Measurements from ENCODE around the gene GATA6. TPM values are rescaled to one million over a fixed set of nuclear protein-coding genes. Genes with fewer than 3 reads are reported as not detected.
A peak's percentile ranks its signal among the peaks of the same experiment; 100 is the strongest.

GATA6 gene
- total RNA-seq, 1 donor from 2014 or later: not detected

GRCh38 chr18:22170421-22171257, 1.2 kb downstream of the GATA6 start:
- H3K27me3 Mint-ChIP-seq: peaks cover 80% of the 10 kb centered on the region
- H3K36me3 Mint-ChIP-seq (ENCODE audit: low read depth): peaks cover 9% of the 10 kb centered on the region

GRCh38 chr18:22171258-22172119, 2.1 kb downstream of the GATA6 start:
- peaks cover 79% of the 10 kb centered on the region for H3K27me3 Mint-ChIP-seq
- intact Hi-C loops (cut with micrococcal nuclease): no loop called here
- DNase-seq: no peak
- H3K9me3 Mint-ChIP-seq: no peaks in the 10 kb centered on the region
- H3K36me3 Mint-ChIP-seq (ENCODE audit: low read depth): peaks cover 9% of the 10 kb centered on the region
- H3K4me1 Mint-ChIP-seq: peaks cover 17% of the 10 kb centered on the region
- H3K27ac Mint-ChIP-seq: no peak overlapping the region
- no peak overlapping the region for H3K4me3 Mint-ChIP-seq

More at GRCh38 chr18:22170421-22171257, 1.2 kb downstream of the GATA6 start:
- Mint-ChIP-seq H3K9me3 (no peaks in the 10 kb centered on the region), H3K4me3 (peak overlapping the region; percentile 88), H3K4me1 (peaks cover 17% of the 10 kb centered on the region), H3K27ac (peak overlapping the region; percentile 77)
- intact Hi-C loops (cut with micrococcal nuclease): no loop called here
- DNase-seq: peak; percentile 62

- Mint-ChIP-seq H3K4me3 (no peak overlapping the region), H3K36me3 (ENCODE audit: low read depth) (peaks cover 9% of the 10 kb centered on the region), H3K4me1 (peaks cover 17% of the 10 kb centered on the region), H3K27me3 (peaks cover 74% of the 10 kb centered on the region), H3K9me3 (no peaks in the 10 kb centered on the region), H3K27ac (no peak overlapping the region)
- intact Hi-C loops (cut with micrococcal nuclease): no loop called here
- DNase-seq: no peak
These were observed 2.8 kb downstream of the GATA6 start for GRCh38 chr18:22172120-22172582.

GRCh38 chr18:22172594-22173049, 3.2 kb downstream of the GATA6 start:
- Mint-ChIP-seq H3K9me3 (no peaks in the 10 kb centered on the region), H3K36me3 (ENCODE audit: low read depth) (peaks cover 11% of the 10 kb centered on the region), H3K4me3 (no peak overlapping the region), H3K27me3 (peaks cover 75% of the 10 kb centered on the region), H3K4me1 (peaks cover 17% of the 10 kb centered on the region), H3K27ac (no peak overlapping the region)
- DNase-seq: no peak
- intact Hi-C loops (cut with micrococcal nuclease): no loop called here

GRCh38 chr18:22173221-22173927, 4.0 kb downstream of the GATA6 start:
- H3K27me3 Mint-ChIP-seq: peaks cover 73% of the 10 kb centered on the region
- no peak overlapping the region for H3K27ac Mint-ChIP-seq
- H3K4me3 Mint-ChIP-seq: no peak overlapping the region
- peaks cover 9% of the 10 kb centered on the region for H3K36me3 Mint-ChIP-seq (ENCODE audit: low read depth)
- intact Hi-C loops (cut with micrococcal nuclease): no loop called here
- peaks cover 15% of the 10 kb centered on the region for H3K4me1 Mint-ChIP-seq
- DNase-seq: no peak
- H3K9me3 Mint-ChIP-seq: no peaks in the 10 kb centered on the region

- peaks cover 6% of the 10 kb centered on the region for H3K36me3 Mint-ChIP-seq (ENCODE audit: low read depth)
- H3K4me1 Mint-ChIP-seq: peaks cover 11% of the 10 kb centered on the region
- intact Hi-C loops (cut with micrococcal nuclease): no loop called here
- H3K27me3 Mint-ChIP-seq: peaks cover 69% of the 10 kb centered on the region
- no peaks in the 10 kb centered on the region for H3K9me3 Mint-ChIP-seq
- no peak for DNase-seq
- no peak overlapping the region for H3K4me3 Mint-ChIP-seq
- H3K27ac Mint-ChIP-seq: no peak overlapping the region
These were observed 4.5 kb downstream of the GATA6 start for GRCh38 chr18:22173928-22174301.

- Mint-ChIP-seq H3K36me3 (ENCODE audit: low read depth) (peaks cover 5% of the 10 kb centered on the region), H3K4me1 (peaks cover 8% of the 10 kb centered on the region), H3K4me3 (no peak overlapping the region), H3K9me3 (no peaks in the 10 kb centered on the region), H3K27me3 (peaks cover 70% of the 10 kb centered on the region), H3K27ac (no peak overlapping the region)
- intact Hi-C loops (cut with micrococcal nuclease): no loop called here
- DNase-seq: no peak
These were observed 5.2 kb downstream of the GATA6 start for GRCh38 chr18:22174341-22175145.

GRCh38 chr18:22175346-22175745, 6.0 kb downstream of the GATA6 start:
- Mint-ChIP-seq H3K4me1 (peaks cover 4% of the 10 kb centered on the region), H3K9me3 (no peaks in the 10 kb centered on the region), H3K36me3 (ENCODE audit: low read depth) (peaks cover 2% of the 10 kb centered on the region), H3K27ac (no peak overlapping the region), H3K4me3 (no peak overlapping the region), H3K27me3 (peaks cover 67% of the 10 kb centered on the region)
- intact Hi-C loops (cut with micrococcal nuclease): no loop called here
- no peak for DNase-seq

GRCh38 chr18:22176420-22177326, 7.3 kb downstream of the GATA6 start:
- H3K36me3 Mint-ChIP-seq (ENCODE audit: low read depth): peaks cover 1% of the 10 kb centered on the region
- peaks cover 62% of the 10 kb centered on the region for H3K27me3 Mint-ChIP-seq
- no peak overlapping the region for H3K4me3 Mint-ChIP-seq
- no peak for DNase-seq
- H3K9me3 Mint-ChIP-seq: no peaks in the 10 kb centered on the region
- intact Hi-C loops (cut with micrococcal nuclease): no loop called here
- no peak overlapping the region for H3K27ac Mint-ChIP-seq
- H3K4me1 Mint-ChIP-seq: no peaks in the 10 kb centered on the region

GRCh38 chr18:22177327-22177871, 8.0 kb downstream of the GATA6 start:
- intact Hi-C loops (cut with micrococcal nuclease): no loop called here
- Mint-ChIP-seq H3K27ac (no peak overlapping the region), H3K36me3 (ENCODE audit: low read depth) (peaks cover 1% of the 10 kb centered on the region), H3K9me3 (no peaks in the 10 kb centered on the region), H3K4me1 (no peaks in the 10 kb centered on the region), H3K27me3 (peaks cover 60% of the 10 kb centered on the region), H3K4me3 (no peak overlapping the region)
- DNase-seq: no peak

- DNase-seq: no peak
- Mint-ChIP-seq H3K4me3 (no peak overlapping the region), H3K9me3 (no peaks in the 10 kb centered on the region), H3K27me3 (peaks cover 42% of the 10 kb centered on the region), H3K27ac (no peak overlapping the region), H3K36me3 (ENCODE audit: low read depth) (peaks cover 1% of the 10 kb centered on the region), H3K4me1 (no peaks in the 10 kb centered on the region)
- intact Hi-C loops (cut with micrococcal nuclease): no loop called here
These were observed 9.8 kb downstream of the GATA6 start for GRCh38 chr18:22179174-22179573.

GRCh38 chr18:22179631-22180030, 10.2 kb downstream of the GATA6 start:
- Mint-ChIP-seq H3K27me3 (peaks cover 40% of the 10 kb centered on the region), H3K4me1 (no peaks in the 10 kb centered on the region), H3K9me3 (no peaks in the 10 kb centered on the region), H3K27ac (no peak overlapping the region), H3K36me3 (ENCODE audit: low read depth) (peaks cover 1% of the 10 kb centered on the region), H3K4me3 (no peak overlapping the region)
- intact Hi-C loops (cut with micrococcal nuclease): no loop called here
- DNase-seq: no peak

Data from activated CD4-positive, alpha-beta T cell treated with anti-CD3 and anti-CD28 coated beads, Interleukin-2, amount 10 ng/mL, durations not matched to agents 24 days and 14 days (primary cell).